OCI-LY3 (cell line): ENCODE data around the gene AMN.

ENCODE experiments used
- H2AFZ ChIP-seq: fragments of 200-600, 300-600 bp; shearing (Covaris generic); 2 replicates; pipeline ENCODE4 v1.6.0; 2014; ENCODE audit warnings: antibody characterized with exemption, low read depth, low read length
- H3K27ac ChIP-seq: fragments of 200-600, 300-600 bp; sonication (generic); 2 replicates; pipeline ENCODE4 v1.5.1; 2014; ENCODE audit warnings: mild to moderate bottlenecking, low read length, moderate library complexity, mixed read lengths
- H3K27me3 ChIP-seq: fragments of 200-600, 300-600 bp; sonication (generic); 2 replicates; pipeline ENCODE4 v1.6.1; 2014; ENCODE audit warnings: low read depth, low read length, mixed read lengths
- H3K36me3 ChIP-seq: fragments of 200-600, 300-600 bp; sonication (generic); replicated peaks from 2 replicates; pipeline ENCODE3; 2014; ENCODE audit warnings: low read depth, low read length, mixed read lengths
- H3K4me1 ChIP-seq: fragments of 300-600, 200-600 bp; sonication (generic); 2 replicates; pipeline ENCODE4 v1.6.1; 2014; ENCODE audit warnings: low read length, mixed read lengths
- H3K4me2 ChIP-seq: fragments of 200-600, 300-600 bp; sonication (generic); 2 replicates; pipeline ENCODE4 v1.6.1; 2014; ENCODE audit warnings: low read length, mixed read lengths
- H3K4me3 ChIP-seq: fragments of 300-600, 200-600 bp; sonication (generic); 2 replicates; pipeline ENCODE4 v1.5.1; 2014; ENCODE audit warnings: antibody characterized with exemption, mild to moderate bottlenecking, low read length, moderate library complexity
- H3K79me2 ChIP-seq: fragments of 300-600, 200-600 bp; shearing (Covaris generic); 2 replicates; pipeline ENCODE4 v1.6.1; 2014; ENCODE audit warnings: mild to moderate bottlenecking, low read length, mixed read lengths
- H3K9ac ChIP-seq: fragments of 300-600, 200-600 bp; shearing (Covaris generic); 2 replicates; pipeline ENCODE4 v1.6.0; 2014; ENCODE audit warnings: mild to moderate bottlenecking, low read length, moderate library complexity
- H3K9me3 ChIP-seq: fragments of 200-600, 300-600 bp; shearing (Covaris generic); 2 replicates; pipeline ENCODE4 v1.6.1; 2014; ENCODE audit warnings: low read length, mixed read lengths; ENCODE audit not compliant: insufficient read depth
- H4K20me1 ChIP-seq: fragments of 200-600, 300-600 bp; sonication (generic); 2 replicates; pipeline ENCODE4 v1.6.1; 2016; ENCODE audit warnings: low read length, mixed read lengths; ENCODE audit not compliant: insufficient read depth
- CTCF ChIP-seq: fragments of 200-600, 300-600 bp; sonication (generic); IDR thresholded peaks from 2 replicates; pipeline ENCODE4 v1.5.1; 2014; ENCODE audit warnings: antibody characterized with exemption, low read length, low read depth
- EZH2phosphoT487 ChIP-seq: fragments of 200-600 bp; shearing (Covaris generic); IDR thresholded peaks from 2 replicates; pipeline ENCODE4 v1.6.1; 2018; ENCODE audit warnings: antibody characterized with exemption, mixed run types, low read depth

The AMN gene

DNA sequence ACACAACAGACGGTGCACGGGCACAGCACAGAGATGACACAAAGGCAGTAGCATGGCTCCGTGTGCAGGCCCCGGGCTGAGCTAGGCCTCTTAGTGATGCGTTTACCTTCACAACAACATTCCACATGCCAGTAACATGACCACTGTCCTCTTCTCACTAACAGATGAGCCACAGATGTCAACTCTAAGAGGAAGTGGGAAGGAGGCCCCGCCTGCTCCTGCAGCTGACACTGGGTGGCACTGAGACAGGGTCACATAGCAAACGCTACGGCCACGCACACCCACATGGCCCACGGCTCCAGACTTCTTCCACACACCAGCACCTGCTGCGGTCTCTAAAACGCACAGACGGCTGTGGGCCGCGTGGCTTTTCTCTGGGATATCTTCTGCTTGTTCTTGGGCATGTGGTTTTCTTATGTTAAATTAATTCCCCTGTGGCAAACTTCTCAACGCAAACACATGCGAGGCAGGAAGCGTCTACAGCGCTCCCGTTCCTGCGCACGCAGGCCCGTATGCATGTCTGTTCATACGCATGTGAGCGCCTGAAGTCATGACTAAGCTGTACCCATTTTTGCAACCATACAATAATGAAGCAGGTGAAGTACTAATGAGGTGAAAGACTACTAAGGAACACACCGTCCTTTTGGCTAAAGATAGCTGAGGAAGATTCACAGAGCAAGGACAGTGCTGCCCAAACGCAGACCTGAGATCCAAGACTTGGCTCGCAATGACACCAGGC, 26.8 kb downstream of the AMN start:
- H2AFZ ChIP-seq, result peak overlapping the region; percentile 70; the same call in 1 of the 2 replicates
- peak overlapping the region; percentile 83 for H3K4me2 ChIP-seq
- H3K9ac ChIP-seq, result peak overlapping the region; percentile 21; the same call in 1 of the 2 replicates
- H3K27me3 ChIP-seq, result no peaks in the 10 kb centered on the region
- H3K79me2 ChIP-seq, result no peaks in the 10 kb centered on the region
- H3K4me1 ChIP-seq, result peaks cover 26% of the 10 kb centered on the region
- H3K9me3 ChIP-seq, result no peaks in the 10 kb centered on the region
- TF ChIP-seq EZH2phosphoT487, result no peak
- no peak for TF ChIP-seq CTCF
- peak overlapping the region; percentile 54 for H3K4me3 ChIP-seq
- H3K27ac ChIP-seq, result peak overlapping the region; percentile 33; the same call in 1 of the 2 replicates
- no peaks in the 10 kb centered on the region for H3K36me3 ChIP-seq
- H4K20me1 ChIP-seq, result no peaks in the 10 kb centered on the region

DNA sequence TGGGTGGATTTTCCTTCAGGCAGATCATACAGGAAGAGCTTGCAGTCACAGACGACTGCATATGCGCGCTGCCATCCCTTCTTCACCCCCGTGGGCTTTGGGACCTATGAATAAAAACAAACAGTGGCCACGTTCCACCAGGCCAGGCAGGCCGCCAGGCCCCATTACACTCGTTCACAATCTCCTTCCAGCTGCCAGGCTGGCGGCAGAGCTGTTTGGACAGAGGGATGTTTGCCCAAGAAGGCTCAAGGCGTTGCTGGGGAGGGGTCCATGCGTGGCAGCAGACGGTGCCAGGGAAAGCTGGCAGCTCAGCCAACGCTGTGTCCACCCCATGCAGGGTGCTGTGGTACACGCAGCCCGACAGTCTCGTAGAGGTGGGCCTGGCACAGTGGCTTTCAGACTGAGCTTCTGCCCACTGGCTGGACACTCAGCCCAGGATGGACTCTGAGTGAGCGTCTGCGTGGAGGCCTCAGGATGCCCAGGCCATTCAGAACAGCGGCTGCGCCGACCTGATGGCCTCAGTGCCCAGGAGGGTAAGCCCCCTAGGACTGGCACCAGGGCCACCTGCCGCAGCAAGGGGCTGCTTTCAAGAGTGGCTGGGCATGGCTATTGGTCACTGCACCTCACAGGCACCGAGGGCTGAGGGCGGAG, 27.5 kb downstream of the AMN start:
- H3K4me1 ChIP-seq, result peaks cover 26% of the 10 kb centered on the region
- peak overlapping the region; percentile 54; the same call in 1 of the 2 replicates for H3K4me3 ChIP-seq
- TF ChIP-seq EZH2phosphoT487 (no peak), CTCF (no peak)
- peak overlapping the region; percentile 70; the same call in 1 of the 2 replicates for H2AFZ ChIP-seq
- no peaks in the 10 kb centered on the region for H3K27me3 ChIP-seq
- H3K9me3 ChIP-seq, result no peaks in the 10 kb centered on the region
- no peaks in the 10 kb centered on the region for H3K36me3 ChIP-seq
- no peak overlapping the region for H3K27ac ChIP-seq
- H3K4me2 ChIP-seq, result peak overlapping the region; percentile 83
- peak overlapping the region; percentile 21; the same call in 1 of the 2 replicates for H3K9ac ChIP-seq
- no peaks in the 10 kb centered on the region for H3K79me2 ChIP-seq
- H4K20me1 ChIP-seq, result no peaks in the 10 kb centered on the region

- Histone ChIP-seq H3K27me3 (no peaks in the 10 kb centered on the region; the same call in 1 of the 2 replicates), H3K4me1 (peaks cover 26% of the 10 kb centered on the region), H4K20me1 (no peaks in the 10 kb centered on the region), H3K9me3 (no peaks in the 10 kb centered on the region), H3K36me3 (no peaks in the 10 kb centered on the region), H3K4me3 (no peak overlapping the region), H3K27ac (no peak overlapping the region), H3K79me2 (no peaks in the 10 kb centered on the region), H3K4me2 (no peak overlapping the region), H2AFZ (no peak overlapping the region), H3K9ac (no peak overlapping the region)
- no peak for TF ChIP-seq EZH2phosphoT487
Measured at GRCh38 chr14:102951034-102951433, 28.6 kb downstream of the AMN start.

- no peaks in the 10 kb centered on the region for H3K79me2 ChIP-seq
- H3K9ac ChIP-seq, result no peak overlapping the region
- no peaks in the 10 kb centered on the region for H3K36me3 ChIP-seq
- H3K4me3 ChIP-seq, result no peak overlapping the region
- no peak overlapping the region for H2AFZ ChIP-seq
- TF ChIP-seq CTCF (no peak), EZH2phosphoT487 (no peak)
- no peak overlapping the region for H3K27ac ChIP-seq
- no peaks in the 10 kb centered on the region; the same call in 1 of the 2 replicates for H3K27me3 ChIP-seq
- H3K4me2 ChIP-seq, result no peak overlapping the region
- H3K9me3 ChIP-seq, result no peaks in the 10 kb centered on the region
- no peaks in the 10 kb centered on the region for H4K20me1 ChIP-seq
- H3K4me1 ChIP-seq, result peaks cover 21% of the 10 kb centered on the region
Measured at GRCh38 chr14:102951799-102952198, 29.3 kb downstream of the AMN start.
